GM23248 (cell line): ENCODE measurements around the gene ITIH3.

Experiments
- EZH2 ChIP-seq: fragments of 200-600 bp; sonication (generic); IDR thresholded peaks from 2 replicates; pipeline ENCODE4 v1.6.1; 2018; ENCODE audit warnings: antibody characterized with exemption, mild to moderate bottlenecking; ENCODE audit not compliant: insufficient read depth, poor library complexity, severe bottlenecking
- EZH2phosphoT487 ChIP-seq: fragments of 200-600 bp; sonication (generic); IDR thresholded peaks from 2 replicates; pipeline ENCODE4 v1.6.1; 2018; ENCODE audit warnings: antibody characterized with exemption, moderate library complexity, mild to moderate bottlenecking, low read depth; ENCODE audit not compliant: insufficient read depth

DNA sequence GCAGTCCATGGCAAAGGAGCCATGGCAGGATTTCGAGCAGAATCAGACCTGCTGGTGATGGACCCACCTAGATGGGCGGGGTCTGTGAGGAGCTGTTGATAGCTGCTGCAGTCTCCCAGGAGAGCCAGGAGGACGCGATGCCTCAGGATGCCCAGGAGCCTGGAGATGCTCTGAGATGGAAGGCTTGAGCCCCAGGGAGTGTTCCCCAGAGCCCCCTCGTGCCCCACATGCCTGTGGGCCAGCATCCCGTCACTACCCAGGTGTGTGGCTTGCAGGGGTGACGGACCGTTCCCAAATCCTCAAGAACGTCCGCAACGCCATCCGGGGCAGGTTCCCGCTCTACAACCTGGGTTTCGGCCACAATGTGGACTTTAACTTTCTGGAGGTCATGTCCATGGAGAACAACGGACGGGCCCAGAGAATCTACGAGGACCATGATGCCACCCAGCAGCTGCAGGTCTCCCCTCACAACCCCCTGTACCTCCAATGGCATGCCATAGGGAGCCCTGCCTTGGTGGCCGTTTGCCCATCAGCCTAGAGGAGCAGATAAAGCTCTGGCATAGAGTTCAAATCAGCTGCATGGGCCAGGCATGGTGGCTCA, 10.5 kb upstream of the ITIH3 start:
- no peak for TF ChIP-seq EZH2
- no peak for TF ChIP-seq EZH2phosphoT487
